ENCODE data around the gene CPZ. TPM values are rescaled to one million over a fixed set of nuclear protein-coding genes. Genes with fewer than 3 reads are reported as not detected.

The CPZ gene
- total and polyA plus RNA-seq, 11 donors: 0.13 to 4.8 (median 0.26) TPM; not detected in 2

GRCh38 chr4:8601556-8601955 is 9.0 kb downstream of the CPZ start:
- no peak for ATAC-seq
- TF ChIP-seq POLR2A (IDR thresholded peaks at IDR 0.05) (no peak), CTCF (IDR thresholded peaks at IDR 0.05) (no peak)
- H3K4me1 ChIP-seq: no peaks in the 10 kb centered on the region
- no peak for DNase-seq
- H3K27me3 ChIP-seq: peaks cover 0 to 21% (median 0%) of the 10 kb centered on the region in 9 donors
- intact Hi-C loops (cut with DNase I): loop anchor here (10.0 kb wide), 2 partner anchors 283 to 313 kb away; no protein-coding TSS in a partner anchor
- no peak overlapping the region for H3K4me3 ChIP-seq
- no peaks in the 10 kb centered on the region for H3K36me3 ChIP-seq
- WGBS, 4 donors: 76 to 82% (median 78%) methylated on average over 9 to 10 of the region's 10 CpGs
- H3K27ac ChIP-seq: no peak overlapping the region
- H3K9me3 ChIP-seq: no peaks in the 10 kb centered on the region

- DNase-seq: no peak
- TF ChIP-seq CTCF (IDR thresholded peaks at IDR 0.05): no peak
- TF ChIP-seq POLR2A (IDR thresholded peaks at IDR 0.05): no peak
- Histone ChIP-seq H3K27me3 (peaks cover 0 to 34% (median 8%) of the 10 kb centered on the region in 9 donors), H3K36me3 (no peaks in the 10 kb centered on the region), H3K27ac (no peak overlapping the region), H3K4me1 (peaks cover 0 to 6% (median 2%) of the 10 kb centered on the region in 12 donors), H3K9me3 (no peaks in the 10 kb centered on the region), H3K4me3 (no peak overlapping the region)
- WGBS, 4 donors: 56 to 71% (median 64%) methylated on average over 14 to 19 of the region's 19 CpGs
- ATAC-seq: no peak
- intact Hi-C loops (cut with DNase I): loop anchor here (10.0 kb wide), 2 partner anchors 282 to 312 kb away; no protein-coding TSS in a partner anchor
Measured at GRCh38 chr4:8602686-8603430, 10.3 kb downstream of the CPZ start.

GRCh38 chr4:8603931-8604330 is 11.4 kb downstream of the CPZ start:
- no peak for TF ChIP-seq CTCF (IDR thresholded peaks at IDR 0.05)
- DNase-seq (no peak), ATAC-seq (no peak)
- H3K9me3 ChIP-seq: no peaks in the 10 kb centered on the region
- H3K4me1 ChIP-seq: peaks cover 0 to 7% (median 2%) of the 10 kb centered on the region in 12 donors
- 82 to 90% (median 88%) methylated on average over 11 to 22 of the region's 22 CpGs for WGBS, 4 donors
- peaks cover 0 to 37% (median 8%) of the 10 kb centered on the region in 9 donors for H3K27me3 ChIP-seq
- H3K4me3 ChIP-seq: no peak overlapping the region
- no peak overlapping the region for H3K27ac ChIP-seq
- no peaks in the 10 kb centered on the region for H3K36me3 ChIP-seq
- intact Hi-C loops (cut with DNase I): loop anchor here (10.0 kb wide), 2 partner anchors 281 to 311 kb away; no protein-coding TSS in a partner anchor

- H3K27me3 ChIP-seq: peaks cover 0 to 37% (median 8%) of the 10 kb centered on the region in 9 donors
- no peaks in the 10 kb centered on the region for H3K36me3 ChIP-seq
- H3K4me3 ChIP-seq: no peak overlapping the region
Measured at GRCh38 chr4:8605289-8605688, 12.7 kb downstream of the CPZ start.

More at GRCh38 chr4:8605289-8605688, 12.7 kb downstream of the CPZ start:
- TF ChIP-seq POLR2A (IDR thresholded peaks at IDR 0.05) (no peak), CTCF (IDR thresholded peaks at IDR 0.05) (no peak)
- DNase-seq: no peak
- Histone ChIP-seq H3K4me1 (peaks cover 0 to 13% (median 2%) of the 10 kb centered on the region in 12 donors), H3K27ac (no peak overlapping the region), H3K9me3 (no peaks in the 10 kb centered on the region)
- 92 to 99% (median 96%) methylated on average over 1 of the region's 1 CpG for WGBS, 4 donors
- ATAC-seq: no peak
- intact Hi-C loops (cut with DNase I): loop anchor here (10.0 kb wide), 2 partner anchors 280 to 310 kb away; no protein-coding TSS in a partner anchor

All from heart left ventricle (tissue), 16 donors.